Measurements from ENCODE around the gene CHIC2.

CHIC2 gene

GRCh38 chr4:53967986-53968385, 96.4 kb downstream of the CHIC2 start:
- no peaks in the 10 kb centered on the region for H3K9me3 ChIP-seq (ENCODE audit: insufficient read depth, low read length)
- H3K27ac ChIP-seq (ENCODE audit: low read length): no peak overlapping the region
- H3K36me3 ChIP-seq (replicated peaks; ENCODE audit: low read depth, low read length): no peaks in the 10 kb centered on the region
- no peak for TF ChIP-seq EZH2phosphoT487 (IDR thresholded peaks at IDR 0.05; ENCODE audit: low read depth)
- TF ChIP-seq CTCF (IDR thresholded peaks at IDR 0.05; ENCODE audit: low read depth, low read length): no peak
- no peak overlapping the region for H3K9ac ChIP-seq (ENCODE audit: low read length)
- no peak overlapping the region for H2AFZ ChIP-seq (ENCODE audit: low read depth, low read length)
- H3K4me2 ChIP-seq (ENCODE audit: low read length): no peak overlapping the region
- no peaks in the 10 kb centered on the region for H3K4me1 ChIP-seq (ENCODE audit: low read length)
- no peaks in the 10 kb centered on the region for H3K27me3 ChIP-seq (ENCODE audit: low read depth, low read length)
- H3K79me2 ChIP-seq (ENCODE audit: low read length): no peaks in the 10 kb centered on the region
- H4K20me1 ChIP-seq (ENCODE audit: insufficient read depth, low read length): no peaks in the 10 kb centered on the region
- no peak overlapping the region for H3K4me3 ChIP-seq (ENCODE audit: low read length)

- Histone ChIP-seq H3K79me2 (ENCODE audit: low read length) (no peaks in the 10 kb centered on the region), H3K4me1 (ENCODE audit: low read length) (no peaks in the 10 kb centered on the region), H3K27me3 (ENCODE audit: low read depth, low read length) (no peaks in the 10 kb centered on the region), H3K4me2 (ENCODE audit: low read length) (no peak overlapping the region), H3K27ac (ENCODE audit: low read length) (no peak overlapping the region), H3K4me3 (ENCODE audit: low read length) (no peak overlapping the region), H4K20me1 (ENCODE audit: insufficient read depth, low read length) (no peaks in the 10 kb centered on the region), H3K9ac (ENCODE audit: low read length) (no peak overlapping the region), H3K9me3 (ENCODE audit: insufficient read depth, low read length) (no peaks in the 10 kb centered on the region), H2AFZ (ENCODE audit: low read depth, low read length) (no peak overlapping the region), H3K36me3 (replicated peaks; ENCODE audit: low read depth, low read length) (no peaks in the 10 kb centered on the region)
- no peak for TF ChIP-seq EZH2phosphoT487 (IDR thresholded peaks at IDR 0.05; ENCODE audit: low read depth)
- TF ChIP-seq CTCF (IDR thresholded peaks at IDR 0.05; ENCODE audit: low read depth, low read length): no peak
These were observed 100.6 kb downstream of the CHIC2 start for GRCh38 chr4:53963781-53964180.

GRCh38 chr4:53963336-53963735, 101.1 kb downstream of the CHIC2 start:
- TF ChIP-seq EZH2phosphoT487 (IDR thresholded peaks at IDR 0.05; ENCODE audit: low read depth): no peak
- no peak for TF ChIP-seq CTCF (IDR thresholded peaks at IDR 0.05; ENCODE audit: low read depth, low read length)
- Histone ChIP-seq H3K79me2 (ENCODE audit: low read length) (no peaks in the 10 kb centered on the region), H4K20me1 (ENCODE audit: insufficient read depth, low read length) (no peaks in the 10 kb centered on the region), H3K27me3 (ENCODE audit: low read depth, low read length) (no peaks in the 10 kb centered on the region), H3K27ac (ENCODE audit: low read length) (no peak overlapping the region), H3K4me1 (ENCODE audit: low read length) (no peaks in the 10 kb centered on the region), H3K36me3 (replicated peaks; ENCODE audit: low read depth, low read length) (no peaks in the 10 kb centered on the region), H3K9me3 (ENCODE audit: insufficient read depth, low read length) (no peaks in the 10 kb centered on the region), H2AFZ (ENCODE audit: low read depth, low read length) (no peak overlapping the region), H3K9ac (ENCODE audit: low read length) (no peak overlapping the region), H3K4me2 (ENCODE audit: low read length) (no peak overlapping the region), H3K4me3 (ENCODE audit: low read length) (no peak overlapping the region)

- H2AFZ ChIP-seq (ENCODE audit: low read depth, low read length): no peak overlapping the region
- H3K27me3 ChIP-seq (ENCODE audit: low read depth, low read length): no peaks in the 10 kb centered on the region
- H3K4me1 ChIP-seq (ENCODE audit: low read length): no peaks in the 10 kb centered on the region
- no peak overlapping the region for H3K4me2 ChIP-seq (ENCODE audit: low read length)
- H3K9me3 ChIP-seq (ENCODE audit: insufficient read depth, low read length): no peaks in the 10 kb centered on the region
- no peak overlapping the region for H3K4me3 ChIP-seq (ENCODE audit: low read length)
- H3K36me3 ChIP-seq (replicated peaks; ENCODE audit: low read depth, low read length): no peaks in the 10 kb centered on the region
- no peaks in the 10 kb centered on the region for H3K79me2 ChIP-seq (ENCODE audit: low read length)
- no peak overlapping the region for H3K27ac ChIP-seq (ENCODE audit: low read length)
- no peak for TF ChIP-seq CTCF (IDR thresholded peaks at IDR 0.05; ENCODE audit: low read depth, low read length)
- no peak overlapping the region for H3K9ac ChIP-seq (ENCODE audit: low read length)
- H4K20me1 ChIP-seq (ENCODE audit: insufficient read depth, low read length): no peaks in the 10 kb centered on the region
These were observed 101.7 kb downstream of the CHIC2 start for GRCh38 chr4:53962516-53963225.
